GM19395 (cell line): ENCODE measurements around the gene SLC9A4.
A peak's percentile ranks its signal among the peaks of the same experiment; 100 is the strongest.

ENCODE experiments used
- ATAC-seq: cut with Tn5 transposase; IDR thresholded peaks from one replicate; pipeline ENCODE4 v1.9.1; 2021; ENCODE audit warnings: mild to moderate bottlenecking, moderate library complexity; ENCODE audit not compliant: unreplicated experiment

SLC9A4 gene

GRCh38 chr2:102473020-102473419, at the start of gene SLC9A4:
Gene SLC9A4, plus strand, starts transcription at chr2:102473226. Its CDS starts 534 bp downstream, at chr2:102473760.
- ATAC-seq = peak; percentile 86

- ATAC-seq = no peak
Observed at GRCh38 chr2:102423368-102423767, 49.7 kb upstream of the SLC9A4 start.

GRCh38 chr2:102424754-102425153, 48.3 kb upstream of the SLC9A4 start:
- peak; percentile 92 for ATAC-seq

- ATAC-seq = peak; percentile 51
Observed at GRCh38 chr2:102425441-102426132, 47.4 kb upstream of the SLC9A4 start.

GRCh38 chr2:102427249-102427648, 45.8 kb upstream of the SLC9A4 start:
- no peak for ATAC-seq

GRCh38 chr2:102428573-102428972, 44.5 kb upstream of the SLC9A4 start:
- no peak for ATAC-seq

GRCh38 chr2:102432386-102432785, 40.6 kb upstream of the SLC9A4 start:
- ATAC-seq = no peak

GRCh38 chr2:102433973-102434654, 38.9 kb upstream of the SLC9A4 start:
- no peak for ATAC-seq

GRCh38 chr2:102434655-102435381, 38.2 kb upstream of the SLC9A4 start:
- peak; percentile 59 for ATAC-seq

GRCh38 chr2:102435741-102436140, 37.3 kb upstream of the SLC9A4 start:
- ATAC-seq = peak; percentile 42

- peak; percentile 39 for ATAC-seq
Observed at GRCh38 chr2:102436323-102436722, 36.7 kb upstream of the SLC9A4 start.

- ATAC-seq = no peak
Observed at GRCh38 chr2:102437122-102437521, 35.9 kb upstream of the SLC9A4 start.

- ATAC-seq = no peak
Observed at GRCh38 chr2:102438111-102438510, 34.9 kb upstream of the SLC9A4 start.

- ATAC-seq = no peak
Observed at GRCh38 chr2:102438578-102438977, 34.4 kb upstream of the SLC9A4 start.

- no peak for ATAC-seq
Observed at GRCh38 chr2:102439065-102439695, 33.8 kb upstream of the SLC9A4 start.

GRCh38 chr2:102442967-102443828, 29.8 kb upstream of the SLC9A4 start:
- ATAC-seq = peak; percentile 83

- ATAC-seq = no peak
Observed at GRCh38 chr2:102444233-102444632, 28.8 kb upstream of the SLC9A4 start.

GRCh38 chr2:102446936-102447335, 26.1 kb upstream of the SLC9A4 start:
- ATAC-seq = no peak

GRCh38 chr2:102449370-102449974, 23.6 kb upstream of the SLC9A4 start:
- no peak for ATAC-seq

- ATAC-seq = no peak
Observed at GRCh38 chr2:102451968-102452367, 21.1 kb upstream of the SLC9A4 start.
